ENCODE data around the gene LYST.

DNA sequence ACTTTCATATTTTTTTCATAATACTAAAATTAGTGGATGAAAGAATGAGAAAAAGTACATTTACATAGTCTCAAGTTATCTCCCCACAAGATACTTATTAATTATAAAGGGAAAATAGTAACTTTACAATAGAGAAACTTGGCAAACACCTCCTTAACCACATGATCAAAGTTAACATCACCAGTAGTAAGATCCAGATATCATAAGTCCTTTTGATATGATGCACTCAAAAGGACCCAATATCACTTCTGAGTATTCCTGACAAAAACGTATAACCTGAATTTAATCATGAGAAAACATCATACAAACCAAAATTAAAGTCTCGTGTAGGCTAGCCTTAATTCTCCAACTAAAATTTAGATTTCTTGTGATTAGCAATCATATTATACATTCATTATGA, 67.4 kb downstream of the LYST start:
- no peak for TF ChIP-seq CTCF (conservative IDR thresholded peaks at IDR 0.05; ENCODE audit: low read depth, low read length)
- no peak for TF ChIP-seq EZH2 (IDR thresholded peaks at IDR 0.05; ENCODE audit: borderline replicate concordance, low read depth, low read length, poor library complexity, severe bottlenecking)
